Spleen (tissue), 11 donors: ENCODE results near the gene MYL12A. TPM values are rescaled to one million over a fixed set of nuclear protein-coding genes. Genes with fewer than 3 reads are reported as not detected.
A peak's percentile ranks its signal among the peaks of the same experiment; 100 is the strongest.

ENCODE experiments used
- DNase-seq: peaks from one replicate; pipeline ENCODE4 v3.0.0-alpha.2; 2020
- H3K27ac ChIP-seq, 8 donors: fragments of 200-600 bp; sonication (generic) in 7 of 8; 1 replicate in 4 of 8; 2 replicates in 4 of 8; pipeline versions ENCODE4 v1.5.0 to v1.8.0; 2016 to 2021; ENCODE audit warnings: inconsistent platforms in 4 of 8, mild to moderate bottlenecking in 4 of 8, moderate library complexity in 1 of 8
- H3K27me3 ChIP-seq, 7 donors: fragments of 200-600 bp; sonication (generic) in 6 of 7; replicated peaks in 1 of 7; 1 replicate in 4 of 7; 2 replicates in 3 of 7; pipeline versions ENCODE4 v1.5.0 to v1.8.0; 2016 to 2021; ENCODE audit warnings: inconsistent platforms in 3 of 7, mild to moderate bottlenecking in 1 of 7
- H3K36me3 ChIP-seq, 6 donors: fragments of 200-600 bp; sonication (generic) in 5 of 6; 1 replicate in 4 of 6; 2 replicates in 2 of 6; pipeline versions ENCODE4 v1.5.0 to v1.8.0; 2016 to 2021; ENCODE audit warnings: inconsistent platforms in 2 of 6
- H3K4me1 ChIP-seq, 6 donors: fragments of 200-600 bp; sonication (generic) in 5 of 6; 1 replicate in 3 of 6; 2 replicates in 3 of 6; pipeline versions ENCODE4 v1.5.0 to v1.8.0; 2016 to 2021; ENCODE audit warnings: inconsistent platforms in 3 of 6
- H3K4me3 ChIP-seq, 8 donors: fragments of 200-600 bp; sonication (generic) in 7 of 8; 1 replicate in 4 of 8; 2 replicates in 4 of 8; pipeline versions ENCODE4 v1.5.0 to v1.8.0; 2016 to 2021; ENCODE audit warnings: inconsistent platforms in 4 of 8, mild to moderate bottlenecking in 4 of 8, moderate library complexity in 2 of 8
- H3K9me3 ChIP-seq, 8 donors: fragments of 200-600 bp; sonication (generic) in 7 of 8; 1 replicate in 4 of 8; 2 replicates in 4 of 8; pipeline versions ENCODE4 v1.5.0 to v1.8.0; 2016 to 2021; ENCODE audit warnings: inconsistent platforms in 4 of 8
- CTCF ChIP-seq, 11 experiments: fragments of 200-600 bp in 7 of 11; fragments of 450-650 bp in 4 of 11; sonication (generic) in 4 of 11; IDR thresholded peaks in 8 of 11; conservative IDR thresholded peaks in 3 of 11; 1 replicate in 7 of 11; 2 replicates in 4 of 11; pipeline versions ENCODE4 v1.4.0 to v1.8.0; 2016 to 2021; ENCODE audit warnings: antibody characterized with exemption in 11 of 11, inconsistent platforms in 4 of 11, mild to moderate bottlenecking in 1 of 11
- POLR2A ChIP-seq, 3 donors: fragments of 450-650 bp; IDR thresholded peaks; one replicate each; pipeline ENCODE4 v1.5.1; 2017; ENCODE audit warnings: antibody characterized with exemption in 3 of 3, mild to moderate bottlenecking in 1 of 3
- POLR2AphosphoS5 ChIP-seq, 3 donors: sonication (generic); formaldehyde crosslinking; IDR thresholded peaks; one replicate each; pipeline ENCODE4 v1.5.1; 2017; ENCODE audit warnings: antibody characterized with exemption in 3 of 3
- WGBS, 5 donors: extraction: QIAGEN DNeasy Blood & Tissue Kit in 3 of 5; methylation state at CpG; one replicate each; pipeline versions ENCODE4 v1.1.5 to v1.1.7; 2013 to 2018; 5-methylcytosine and 5-hydroxymethylcytosine counted together
- intact Hi-C: fragments of 100-400 bp; cut with DNase I; formaldehyde crosslinking; loops from one replicate; pipeline ENCODE4 v1.15.0; 2023; ENCODE audit warnings: low total_unique reads
- polyA plus RNA-seq, 3 donors: library from polyadenylated mRNA; stranded (reverse); fragments of 200-250 nt; gene quantifications; one replicate each; pipeline ENCODE4 v1.2.1, GENCODE V29; 2013
- total RNA-seq, 7 donors: library from RNA; depleted of rRNA in 3 of 7; stranded (reverse); fragments of >200 nt in 3 of 7; fragmentation: NEBNext Ultra II Directional in 4 of 7; extraction: Animal tissue kit (Norgen Biotek cat#: 25700) in 4 of 7; gene quantifications; one replicate each; pipeline versions ENCODE4 v1.1.0 to v1.2.1, GENCODE V29; 2016 to 2021
- donor health status: healthy with polysubstance abuse.
- donor health status: DM: no; HTN: no; CAD: no; lungs with moderate emphysema.
- donor health status: DM: no; HTN: no; CAD: no.
- donor health status: Bipolar disorder and iron deficiency.
- donor health status: healthy.
- donor health status: DM: no; HTN: no; CAD: no.
- donor health status: DM: yes; HTN: yes; CAD: no.

Gene MYL12A
- total and polyA plus RNA-seq, 10 donors = 422 to 675 (median 586) TPM

GRCh38 chr18:3226048-3226447 lies 21.6 kb upstream of the MYL12A start:
- intact Hi-C loops = no loop called here
- H3K4me3 ChIP-seq = no peak overlapping the region
- 87 to 95% (median 94%) methylated on average over 6 of the region's 6 CpGs for WGBS, 5 donors
- no peak for DNase-seq
- no peaks in the 10 kb centered on the region for H3K27me3 ChIP-seq
- no peak overlapping the region for H3K27ac ChIP-seq
- no peak for TF ChIP-seq CTCF (IDR thresholded peaks at IDR 0.05 in 8 of 11, conservative IDR thresholded peaks at IDR 0.05 in 3 of 11)
- TF ChIP-seq POLR2AphosphoS5 (IDR thresholded peaks at IDR 0.05) = no peak
- no peak for TF ChIP-seq POLR2A (IDR thresholded peaks at IDR 0.05)
- no peaks in the 10 kb centered on the region for H3K9me3 ChIP-seq
- H3K36me3 ChIP-seq = no peaks in the 10 kb centered on the region
- no peaks in the 10 kb centered on the region for H3K4me1 ChIP-seq

- intact Hi-C loops = loop anchor here (10.0 kb wide), 1 partner anchor 56 kb away; no protein-coding TSS in a partner anchor
- Histone ChIP-seq H3K9me3 (no peaks in the 10 kb centered on the region), H3K27me3 (no peaks in the 10 kb centered on the region), H3K4me1 (peaks cover 0 to 10% (median 0%) of the 10 kb centered on the region in 6 donors), H3K4me3 (peak overlapping the region in 1 of 8 donors; percentile 36), H3K27ac (peak overlapping the region in 1 of 8 donors; percentile 40), H3K36me3 (no peaks in the 10 kb centered on the region)
- TF ChIP-seq POLR2AphosphoS5 (IDR thresholded peaks at IDR 0.05) = no peak
- no peak for TF ChIP-seq POLR2A (IDR thresholded peaks at IDR 0.05)
- no peak for TF ChIP-seq CTCF (IDR thresholded peaks at IDR 0.05 in 8 of 11, conservative IDR thresholded peaks at IDR 0.05 in 3 of 11)
- DNase-seq = no peak
- 81 to 83% (median 83%) methylated on average over 9 of the region's 9 CpGs for WGBS, 5 donors
Measured at GRCh38 chr18:3230401-3231334, 16.9 kb upstream of the MYL12A start.

- no peaks in the 10 kb centered on the region for H3K9me3 ChIP-seq
- no peak overlapping the region for H3K4me3 ChIP-seq
- WGBS, 5 donors = 50 to 93% (median 69%) methylated on average over 1 of the region's 1 CpG
- TF ChIP-seq CTCF (IDR thresholded peaks at IDR 0.05 in 8 of 11, conservative IDR thresholded peaks at IDR 0.05 in 3 of 11) = no peak
- TF ChIP-seq POLR2A (IDR thresholded peaks at IDR 0.05) = no peak
- no peak for TF ChIP-seq POLR2AphosphoS5 (IDR thresholded peaks at IDR 0.05)
- intact Hi-C loops = loop anchor here (10.0 kb wide), 1 partner anchor 58 kb away; no protein-coding TSS in a partner anchor
- H3K27me3 ChIP-seq = no peaks in the 10 kb centered on the region
- no peak overlapping the region for H3K27ac ChIP-seq
- no peak for DNase-seq
- peaks cover 0 to 10% (median 0%) of the 10 kb centered on the region in 6 donors for H3K4me1 ChIP-seq
- H3K36me3 ChIP-seq = no peaks in the 10 kb centered on the region
Measured at GRCh38 chr18:3233004-3233403, 14.6 kb upstream of the MYL12A start.
